ENCODE measurements around the gene CCDC3. TPM values are rescaled to one million over a fixed set of nuclear protein-coding genes. Genes with fewer than 3 reads are reported as not detected.

CCDC3 gene
- total RNA-seq, 1 experiment from 2014 or later = not detected

- CTCF ChIA-PET = no interaction called here
Measured at GRCh38 chr10:12848439-12849173, 152.9 kb downstream of the CCDC3 start.

DNA sequence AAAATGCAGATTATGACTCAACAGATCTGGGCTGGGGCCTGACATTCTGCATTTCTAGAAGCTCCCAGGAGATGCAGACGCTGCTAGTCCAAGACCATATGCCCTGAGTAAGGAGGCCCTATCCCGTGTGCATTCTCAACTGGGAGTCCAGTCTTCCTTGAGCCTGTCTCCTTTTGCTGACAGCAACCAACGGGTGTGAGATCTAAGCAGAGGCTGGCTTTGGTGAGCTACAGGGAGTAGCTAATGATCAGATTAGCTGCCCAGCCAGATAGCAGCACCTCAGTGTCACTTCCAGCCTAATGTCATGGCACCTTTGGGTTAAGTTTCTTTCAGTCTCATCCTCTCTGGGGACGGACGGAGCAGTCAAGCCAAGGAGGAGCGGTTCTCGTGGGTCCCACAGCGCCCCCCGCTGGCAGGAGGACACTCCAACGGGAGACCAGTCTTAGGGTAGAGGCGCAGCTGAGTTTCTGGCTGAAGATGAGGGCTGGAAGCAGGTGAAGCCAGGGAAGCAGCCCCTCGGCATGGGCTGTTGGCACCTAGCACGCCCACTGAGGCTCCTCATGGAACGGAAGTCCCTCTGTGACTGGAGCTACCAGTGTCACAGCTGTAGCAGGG is 154.0 kb downstream of the CCDC3 start:
- no peak for TF ChIP-seq EZH2 (IDR thresholded peaks at IDR 0.05; ENCODE audit: low read length, unreplicated experiment)
- peak; percentile 49 for TF ChIP-seq CTCF (conservative IDR thresholded peaks at IDR 0.05; ENCODE audit: low read depth, low read length)
- no peaks in the 10 kb centered on the region for H3K79me2 ChIP-seq (ENCODE audit: low read length)
- ChIA-PET CTCF (no interaction called here), POLR2A (ENCODE audit: unreplicated experiment) (no interaction called here)
- intact Hi-C loops (cut with micrococcal nuclease) = no loop called here
- no peak for ATAC-seq
- no peak overlapping the region for H2AFZ ChIP-seq (ENCODE audit: low read length)
- no peak for DNase-seq
- no peak overlapping the region for H3K9ac ChIP-seq (ENCODE audit: low read length)
- H4K20me1 ChIP-seq (ENCODE audit: low read length) = no peaks in the 10 kb centered on the region
- no peak overlapping the region for H3K4me2 ChIP-seq (ENCODE audit: low read length)
- BruUV-seq (replicated peaks) = no TSS peak
- H3K4me3 ChIP-seq (ENCODE audit: low read length) = no peak overlapping the region
- H3K9me3 ChIP-seq (ENCODE audit: low read length) = no peaks in the 10 kb centered on the region
- H3K36me3 ChIP-seq (ENCODE audit: low read depth, low read length) = no peaks in the 10 kb centered on the region
- H3K27me3 ChIP-seq (ENCODE audit: low read length) = no peaks in the 10 kb centered on the region
- H3K27ac ChIP-seq (ENCODE audit: low read length) = no peak overlapping the region
- peaks cover 12% of the 10 kb centered on the region for H3K4me1 ChIP-seq (ENCODE audit: insufficient read depth, low read length)
- H3F3A ChIP-seq (ENCODE audit: low read length, unreplicated experiment) = no peaks in the 10 kb centered on the region
- no peaks in the 10 kb centered on the region for H3K9me2 ChIP-seq (replicated peaks; ENCODE audit: low read length)

More at GRCh38 chr10:12848439-12849173, 152.9 kb downstream of the CCDC3 start:
- no peak for ATAC-seq
- no peaks in the 10 kb centered on the region for H3F3A ChIP-seq (ENCODE audit: low read length, unreplicated experiment)
- H3K9me3 ChIP-seq (ENCODE audit: low read length) = no peaks in the 10 kb centered on the region
- H3K9me2 ChIP-seq (replicated peaks; ENCODE audit: low read length) = no peaks in the 10 kb centered on the region
- H3K4me2 ChIP-seq (ENCODE audit: low read length) = no peak overlapping the region
- no peak overlapping the region for H3K27ac ChIP-seq (ENCODE audit: low read length)
- DNase-seq = no peak
- H3K79me2 ChIP-seq (ENCODE audit: low read length) = no peaks in the 10 kb centered on the region
- no peak overlapping the region for H2AFZ ChIP-seq (ENCODE audit: low read length)
- no peak overlapping the region for H3K9ac ChIP-seq (ENCODE audit: low read length)
- H3K36me3 ChIP-seq (ENCODE audit: low read depth, low read length) = no peaks in the 10 kb centered on the region
- POLR2A ChIA-PET (ENCODE audit: unreplicated experiment) = no interaction called here
- no peak overlapping the region for H3K4me3 ChIP-seq (ENCODE audit: low read length)
- BruUV-seq (replicated peaks) = no TSS peak
- peaks cover 12% of the 10 kb centered on the region for H3K4me1 ChIP-seq (ENCODE audit: insufficient read depth, low read length)
- intact Hi-C loops (cut with micrococcal nuclease) = no loop called here
- no peaks in the 10 kb centered on the region for H4K20me1 ChIP-seq (ENCODE audit: low read length)
- H3K27me3 ChIP-seq (ENCODE audit: low read length) = no peaks in the 10 kb centered on the region
- TF ChIP-seq EZH2 (IDR thresholded peaks at IDR 0.05; ENCODE audit: low read length, unreplicated experiment) (no peak), EZH2phosphoT487 (IDR thresholded peaks at IDR 0.05; ENCODE audit: borderline replicate concordance, low read length) (no peak), CTCF (conservative IDR thresholded peaks at IDR 0.05; ENCODE audit: low read depth, low read length) (no peak)

GRCh38 chr10:12846718-12847117 is 154.8 kb downstream of the CCDC3 start:
- Histone ChIP-seq H3K9me2 (replicated peaks; ENCODE audit: low read length) (no peaks in the 10 kb centered on the region), H3K9me3 (ENCODE audit: low read length) (no peaks in the 10 kb centered on the region), H4K20me1 (ENCODE audit: low read length) (no peaks in the 10 kb centered on the region), H3K36me3 (ENCODE audit: low read depth, low read length) (no peaks in the 10 kb centered on the region), H3K79me2 (ENCODE audit: low read length) (no peaks in the 10 kb centered on the region), H3K27ac (ENCODE audit: low read length) (no peak overlapping the region), H3K9ac (ENCODE audit: low read length) (no peak overlapping the region), H3K27me3 (ENCODE audit: low read length) (no peaks in the 10 kb centered on the region), H3F3A (ENCODE audit: low read length, unreplicated experiment) (no peaks in the 10 kb centered on the region), H3K4me2 (ENCODE audit: low read length) (no peak overlapping the region), H3K4me1 (ENCODE audit: insufficient read depth, low read length) (peaks cover 12% of the 10 kb centered on the region), H2AFZ (ENCODE audit: low read length) (no peak overlapping the region), H3K4me3 (ENCODE audit: low read length) (no peak overlapping the region)
- no peak for ATAC-seq
- ChIA-PET CTCF (no interaction called here), POLR2A (ENCODE audit: unreplicated experiment) (no interaction called here)
- no TSS peak for BruUV-seq (replicated peaks)
- intact Hi-C loops (cut with micrococcal nuclease) = no loop called here
- TF ChIP-seq CTCF (conservative IDR thresholded peaks at IDR 0.05; ENCODE audit: low read depth, low read length) (no peak), EZH2phosphoT487 (IDR thresholded peaks at IDR 0.05; ENCODE audit: borderline replicate concordance, low read length) (no peak), EZH2 (IDR thresholded peaks at IDR 0.05; ENCODE audit: low read length, unreplicated experiment) (no peak)
- no peak for DNase-seq
